HepG2 (cell line): ENCODE data around the gene MEF2D. TPM values are rescaled to one million over a fixed set of nuclear protein-coding genes. Genes with fewer than 3 reads are reported as not detected.

Experiments used
- CCDC6 ChIP-seq: sonication (generic); formaldehyde crosslinking; IDR thresholded peaks from 2 replicates; pipeline ENCODE4 v1.8.1; 2022; ENCODE audit warnings: mild to moderate bottlenecking, missing genetic modification reagents, moderate library complexity
- GZF1 ChIP-seq: sonication (generic); formaldehyde crosslinking; IDR thresholded peaks from 2 replicates; pipeline ENCODE4 v1.5.1; 2020; ENCODE audit warnings: mild to moderate bottlenecking, missing genetic modification reagents
- HOXA3 ChIP-seq: sonication (generic); formaldehyde crosslinking; IDR thresholded peaks from 2 replicates; pipeline ENCODE4 v1.5.0; 2020; ENCODE audit warnings: missing genetic modification reagents
- HOXD1 ChIP-seq: sonication (generic); formaldehyde crosslinking; IDR thresholded peaks from 2 replicates; pipeline ENCODE4 v1.5.0; 2020; ENCODE audit warnings: missing genetic modification reagents
- MTA3 ChIP-seq: sonication (generic); formaldehyde crosslinking; IDR thresholded peaks from 2 replicates; pipeline ENCODE4 v1.4.0; 2020; ENCODE audit warnings: missing genetic modification reagents
- NFATC3 ChIP-seq: sonication (generic); formaldehyde crosslinking; IDR thresholded peaks from 2 replicates; pipeline ENCODE4 v1.5.1; 2020; ENCODE audit warnings: mild to moderate bottlenecking, missing genetic modification reagents
- RFXANK ChIP-seq: IDR thresholded peaks from 2 replicates; pipeline ENCODE4 v1.6.1; 2016
- YEATS2 ChIP-seq: sonication (generic); formaldehyde crosslinking; IDR thresholded peaks from 2 replicates; pipeline ENCODE4 v1.4.0; 2020; ENCODE audit warnings: missing genetic modification reagents, borderline replicate concordance
- ZBTB42 ChIP-seq: sonication (generic); formaldehyde crosslinking; IDR thresholded peaks from 2 replicates; pipeline ENCODE4 v1.5.0; 2020; ENCODE audit warnings: mild to moderate bottlenecking, missing genetic modification reagents
- ZC3H13 ChIP-seq: sonication (generic); formaldehyde crosslinking; IDR thresholded peaks from 2 replicates; pipeline ENCODE4 v1.8.1; 2023; ENCODE audit warnings: mild to moderate bottlenecking, missing genetic modification reagents, moderate library complexity
- ZFP36L1 ChIP-seq: sonication (generic); formaldehyde crosslinking; IDR thresholded peaks from 2 replicates; pipeline ENCODE4 v1.8.0; 2022; ENCODE audit warnings: mild to moderate bottlenecking, missing genetic modification reagents, moderate library complexity
- polyA plus RNA-seq, 8 experiments: library from polyadenylated mRNA; depleted of rRNA in 3 of 8; stranded (reverse) in 7 of 8; unstranded in 1 of 8; fragments of >200 nt; fragmentation: Illumina TruSeq in 4 of 8; extraction: Trizol in 4 of 8; gene quantifications; 2 replicates each; pipeline versions ENCODE4 v1.2.1 to v1.2.3, GENCODE V29; 2011 to 2016; ENCODE audit warnings: low read depth in 4 of 8, missing spikeins in 1 of 8, mixed read lengths in 1 of 8; ENCODE audit not compliant: insufficient read depth in 1 of 8
- total RNA-seq, 5 experiments: library from RNA; depleted of rRNA; stranded (reverse); fragments of >200 nt; fragmentation: Illumina TruSeq; extraction: Trizol; gene quantifications; 2 replicates each; pipeline ENCODE4 v1.2.3, GENCODE V29; 2016; ENCODE audit warnings: low read depth in 1 of 5
- TF ChIP-seq, protein P1 (sequence below): sonication (generic); formaldehyde crosslinking; IDR thresholded peaks from 2 replicates; pipeline ENCODE4 v1.9.0; 2022; ENCODE audit warnings: missing genetic modification reagents, mild to moderate bottlenecking, borderline replicate concordance
- TF ChIP-seq, protein P2 (sequence below): sonication (generic); formaldehyde crosslinking; IDR thresholded peaks from 2 replicates; pipeline ENCODE4 v1.4.0; 2020; ENCODE audit warnings: mild to moderate bottlenecking, missing genetic modification reagents
- TF ChIP-seq, protein P3 (sequence below): IDR thresholded peaks from 2 replicates; pipeline ENCODE4 v1.6.1; 2016; ENCODE audit warnings: low read depth, borderline replicate concordance
- TF ChIP-seq, protein P4 (sequence below): sonication (generic); formaldehyde crosslinking; IDR thresholded peaks from 2 replicates; pipeline ENCODE4 v1.4.0; 2020; ENCODE audit warnings: missing genetic modification reagents, borderline replicate concordance
- TF ChIP-seq, protein P5 (sequence below): IDR thresholded peaks from 2 replicates; pipeline ENCODE4 v1.6.1; 2016
- TF ChIP-seq, protein P6 (sequence below): IDR thresholded peaks from 2 replicates; pipeline ENCODE4 v1.6.1; 2012; ENCODE audit warnings: inconsistent platforms

Gene MEF2D
- total and polyA plus RNA-seq, 2 of the 13 experiments (the other 11 are each of a cell fraction or from before 2014, with no cell fraction given) = 1.6 to 3.9 TPM

DNA sequence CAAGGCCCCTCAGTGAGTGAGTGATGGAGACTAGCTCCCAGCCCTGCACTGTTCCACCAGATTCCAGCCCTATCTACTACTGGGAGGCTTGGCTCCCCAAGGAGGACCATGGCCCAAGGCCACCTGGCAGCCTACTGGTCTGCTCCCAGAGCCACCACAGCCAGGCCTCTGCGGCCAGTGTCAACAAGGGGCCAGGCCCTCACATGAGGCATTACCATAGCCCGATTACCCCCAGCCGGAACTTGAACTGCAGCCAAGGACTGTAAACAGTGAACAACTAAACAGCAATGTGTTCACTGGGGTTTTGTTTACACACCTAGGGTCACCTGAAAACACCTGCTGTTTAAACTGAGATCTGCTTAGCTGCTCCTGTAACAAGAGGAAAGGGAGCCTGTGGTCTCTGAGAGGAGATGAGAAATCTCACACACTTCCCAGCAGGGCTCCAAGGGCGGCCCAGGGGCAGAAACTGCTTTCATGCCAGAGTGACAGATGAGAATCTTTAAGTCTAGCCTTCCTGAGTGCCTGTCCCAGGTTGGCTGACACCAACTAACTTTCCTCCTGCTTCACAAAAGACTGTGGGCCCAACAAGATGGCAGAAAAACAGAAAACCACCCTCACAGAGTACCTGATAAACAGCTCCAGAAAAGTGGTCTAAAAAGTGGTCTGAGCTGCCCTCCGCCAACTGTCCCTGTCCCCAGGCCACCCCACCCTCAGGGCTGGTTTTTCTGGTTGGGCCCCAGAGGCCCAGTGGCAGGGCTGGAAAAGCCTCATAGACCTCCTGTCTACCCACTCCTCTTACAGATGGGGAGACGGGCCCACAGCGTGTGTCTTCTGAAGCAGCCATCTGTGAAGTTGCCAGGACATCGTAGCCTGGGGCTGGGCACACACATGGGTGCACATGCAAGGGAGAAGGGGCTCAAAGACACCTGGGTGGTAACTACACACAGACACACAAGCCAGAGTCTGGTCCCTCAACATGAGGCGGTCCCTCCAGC is 28.8 kb downstream of the MEF2D start (continued):
- TF ChIP-seq, protein P1, sequence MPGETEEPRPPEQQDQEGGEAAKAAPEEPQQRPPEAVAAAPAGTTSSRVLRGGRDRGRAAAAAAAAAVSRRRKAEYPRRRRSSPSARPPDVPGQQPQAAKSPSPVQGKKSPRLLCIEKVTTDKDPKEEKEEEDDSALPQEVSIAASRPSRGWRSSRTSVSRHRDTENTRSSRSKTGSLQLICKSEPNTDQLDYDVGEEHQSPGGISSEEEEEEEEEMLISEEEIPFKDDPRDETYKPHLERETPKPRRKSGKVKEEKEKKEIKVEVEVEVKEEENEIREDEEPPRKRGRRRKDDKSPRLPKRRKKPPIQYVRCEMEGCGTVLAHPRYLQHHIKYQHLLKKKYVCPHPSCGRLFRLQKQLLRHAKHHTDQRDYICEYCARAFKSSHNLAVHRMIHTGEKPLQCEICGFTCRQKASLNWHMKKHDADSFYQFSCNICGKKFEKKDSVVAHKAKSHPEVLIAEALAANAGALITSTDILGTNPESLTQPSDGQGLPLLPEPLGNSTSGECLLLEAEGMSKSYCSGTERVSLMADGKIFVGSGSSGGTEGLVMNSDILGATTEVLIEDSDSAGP = peak; percentile 96
- TF ChIP-seq MTA3 (CRISPR knock-in tag) (no peak), ZBTB42 (CRISPR knock-in tag) (no peak), HOXA3 (CRISPR knock-in tag) (peak; percentile 93), ZFP36L1 (CRISPR knock-in tag) (peak; percentile 98), NFATC3 (no peak), ZC3H13 (CRISPR knock-in tag) (0 out of 2 replicates have a peak, but pooled peaks have one; percentile 58), YEATS2 (peak; percentile 86; the same call in 1 of the 2 replicates), GZF1 (CRISPR knock-in tag) (no peak), CCDC6 (peak; percentile 89; the same call in 1 of the 2 replicates), RFXANK (CRISPR knock-in tag) (peak; percentile 56; the same call in 1 of the 2 replicates), HOXD1 (CRISPR knock-in tag) (peak; percentile 92; the same call in 1 of the 2 replicates)
- TF ChIP-seq, protein P2, sequence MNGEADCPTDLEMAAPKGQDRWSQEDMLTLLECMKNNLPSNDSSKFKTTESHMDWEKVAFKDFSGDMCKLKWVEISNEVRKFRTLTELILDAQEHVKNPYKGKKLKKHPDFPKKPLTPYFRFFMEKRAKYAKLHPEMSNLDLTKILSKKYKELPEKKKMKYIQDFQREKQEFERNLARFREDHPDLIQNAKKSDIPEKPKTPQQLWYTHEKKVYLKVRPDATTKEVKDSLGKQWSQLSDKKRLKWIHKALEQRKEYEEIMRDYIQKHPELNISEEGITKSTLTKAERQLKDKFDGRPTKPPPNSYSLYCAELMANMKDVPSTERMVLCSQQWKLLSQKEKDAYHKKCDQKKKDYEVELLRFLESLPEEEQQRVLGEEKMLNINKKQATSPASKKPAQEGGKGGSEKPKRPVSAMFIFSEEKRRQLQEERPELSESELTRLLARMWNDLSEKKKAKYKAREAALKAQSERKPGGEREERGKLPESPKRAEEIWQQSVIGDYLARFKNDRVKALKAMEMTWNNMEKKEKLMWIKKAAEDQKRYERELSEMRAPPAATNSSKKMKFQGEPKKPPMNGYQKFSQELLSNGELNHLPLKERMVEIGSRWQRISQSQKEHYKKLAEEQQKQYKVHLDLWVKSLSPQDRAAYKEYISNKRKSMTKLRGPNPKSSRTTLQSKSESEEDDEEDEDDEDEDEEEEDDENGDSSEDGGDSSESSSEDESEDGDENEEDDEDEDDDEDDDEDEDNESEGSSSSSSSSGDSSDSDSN (CRISPR knock-in tag) = peak; percentile 91
- TF ChIP-seq, protein P3, sequence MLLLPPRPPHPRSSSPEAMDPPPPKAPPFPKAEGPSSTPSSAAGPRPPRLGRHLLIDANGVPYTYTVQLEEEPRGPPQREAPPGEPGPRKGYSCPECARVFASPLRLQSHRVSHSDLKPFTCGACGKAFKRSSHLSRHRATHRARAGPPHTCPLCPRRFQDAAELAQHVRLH (CRISPR knock-in tag) = peak; percentile 90; the same call in 1 of the 2 replicates
- TF ChIP-seq, protein P4, sequence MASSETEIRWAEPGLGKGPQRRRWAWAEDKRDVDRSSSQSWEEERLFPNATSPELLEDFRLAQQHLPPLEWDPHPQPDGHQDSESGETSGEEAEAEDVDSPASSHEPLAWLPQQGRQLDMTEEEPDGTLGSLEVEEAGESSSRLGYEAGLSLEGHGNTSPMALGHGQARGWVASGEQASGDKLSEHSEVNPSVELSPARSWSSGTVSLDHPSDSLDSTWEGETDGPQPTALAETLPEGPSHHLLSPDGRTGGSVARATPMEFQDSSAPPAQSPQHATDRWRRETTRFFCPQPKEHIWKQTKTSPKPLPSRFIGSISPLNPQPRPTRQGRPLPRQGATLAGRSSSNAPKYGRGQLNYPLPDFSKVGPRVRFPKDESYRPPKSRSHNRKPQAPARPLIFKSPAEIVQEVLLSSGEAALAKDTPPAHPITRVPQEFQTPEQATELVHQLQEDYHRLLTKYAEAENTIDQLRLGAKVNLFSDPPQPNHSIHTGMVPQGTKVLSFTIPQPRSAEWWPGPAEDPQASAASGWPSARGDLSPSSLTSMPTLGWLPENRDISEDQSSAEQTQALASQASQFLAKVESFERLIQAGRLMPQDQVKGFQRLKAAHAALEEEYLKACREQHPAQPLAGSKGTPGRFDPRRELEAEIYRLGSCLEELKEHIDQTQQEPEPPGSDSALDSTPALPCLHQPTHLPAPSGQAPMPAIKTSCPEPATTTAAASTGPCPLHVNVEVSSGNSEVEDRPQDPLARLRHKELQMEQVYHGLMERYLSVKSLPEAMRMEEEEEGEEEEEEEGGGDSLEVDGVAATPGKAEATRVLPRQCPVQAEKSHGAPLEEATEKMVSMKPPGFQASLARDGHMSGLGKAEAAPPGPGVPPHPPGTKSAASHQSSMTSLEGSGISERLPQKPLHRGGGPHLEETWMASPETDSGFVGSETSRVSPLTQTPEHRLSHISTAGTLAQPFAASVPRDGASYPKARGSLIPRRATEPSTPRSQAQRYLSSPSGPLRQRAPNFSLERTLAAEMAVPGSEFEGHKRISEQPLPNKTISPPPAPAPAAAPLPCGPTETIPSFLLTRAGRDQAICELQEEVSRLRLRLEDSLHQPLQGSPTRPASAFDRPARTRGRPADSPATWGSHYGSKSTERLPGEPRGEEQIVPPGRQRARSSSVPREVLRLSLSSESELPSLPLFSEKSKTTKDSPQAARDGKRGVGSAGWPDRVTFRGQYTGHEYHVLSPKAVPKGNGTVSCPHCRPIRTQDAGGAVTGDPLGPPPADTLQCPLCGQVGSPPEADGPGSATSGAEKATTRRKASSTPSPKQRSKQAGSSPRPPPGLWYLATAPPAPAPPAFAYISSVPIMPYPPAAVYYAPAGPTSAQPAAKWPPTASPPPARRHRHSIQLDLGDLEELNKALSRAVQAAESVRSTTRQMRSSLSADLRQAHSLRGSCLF = 0 out of 2 replicates have a peak, but pooled peaks have one; percentile 56
- TF ChIP-seq, protein P5, sequence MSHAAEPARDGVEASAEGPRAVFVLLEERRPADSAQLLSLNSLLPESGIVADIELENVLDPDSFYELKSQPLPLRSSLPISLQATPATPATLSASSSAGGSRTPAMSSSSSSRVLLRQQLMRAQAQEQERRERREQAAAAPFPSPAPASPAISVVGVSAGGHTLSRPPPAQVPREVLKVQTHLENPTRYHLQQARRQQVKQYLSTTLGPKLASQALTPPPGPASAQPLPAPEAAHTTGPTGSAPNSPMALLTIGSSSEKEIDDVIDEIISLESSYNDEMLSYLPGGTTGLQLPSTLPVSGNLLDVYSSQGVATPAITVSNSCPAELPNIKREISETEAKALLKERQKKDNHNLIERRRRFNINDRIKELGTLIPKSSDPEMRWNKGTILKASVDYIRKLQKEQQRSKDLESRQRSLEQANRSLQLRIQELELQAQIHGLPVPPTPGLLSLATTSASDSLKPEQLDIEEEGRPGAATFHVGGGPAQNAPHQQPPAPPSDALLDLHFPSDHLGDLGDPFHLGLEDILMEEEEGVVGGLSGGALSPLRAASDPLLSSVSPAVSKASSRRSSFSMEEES (CRISPR knock-in tag) = peak; percentile 95
- TF ChIP-seq, protein P6, sequence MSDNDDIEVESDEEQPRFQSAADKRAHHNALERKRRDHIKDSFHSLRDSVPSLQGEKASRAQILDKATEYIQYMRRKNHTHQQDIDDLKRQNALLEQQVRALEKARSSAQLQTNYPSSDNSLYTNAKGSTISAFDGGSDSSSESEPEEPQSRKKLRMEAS = peak; percentile 84
